Activated T-cell treated with anti-CD3 and anti-CD28 coated beads for 48 hours (primary cell): ENCODE results near the gene COL4A3.

ENCODE experiments used
- DNase-seq: peaks from one replicate; pipeline ENCODE4 v3.0.0-alpha.2; 2020; ENCODE audit warnings: low read depth

The COL4A3 gene

GRCh38 chr2:227293531-227293930 is 129.1 kb downstream of the COL4A3 start:
- DNase-seq: no peak

GRCh38 chr2:227295806-227296205 is 131.4 kb downstream of the COL4A3 start:
- DNase-seq: no peak

GRCh38 chr2:227296671-227297405 is 132.4 kb downstream of the COL4A3 start:
- no peak for DNase-seq

GRCh38 chr2:227301523-227301922 is 137.1 kb downstream of the COL4A3 start:
- no peak for DNase-seq

GRCh38 chr2:227308784-227309183 is 144.4 kb downstream of the COL4A3 start:
- no peak for DNase-seq

- DNase-seq: no peak
Observed at GRCh38 chr2:227310756-227311110, 146.3 kb downstream of the COL4A3 start.

- no peak for DNase-seq
Observed at GRCh38 chr2:227311861-227312506, 147.6 kb downstream of the COL4A3 start.

GRCh38 chr2:227312579-227312978 is 148.2 kb downstream of the COL4A3 start:
- DNase-seq: no peak

- DNase-seq: no peak
Observed at GRCh38 chr2:227313310-227313709, 148.9 kb downstream of the COL4A3 start.

- no peak for DNase-seq
Observed at GRCh38 chr2:227317834-227318233, 153.4 kb downstream of the COL4A3 start.

- DNase-seq: no peak
Observed at GRCh38 chr2:227320305-227321094, 156.1 kb downstream of the COL4A3 start.

- DNase-seq: no peak
Observed at GRCh38 chr2:227322530-227323205, 158.2 kb downstream of the COL4A3 start.

- no peak for DNase-seq
Observed at GRCh38 chr2:227323818-227324217, 159.4 kb downstream of the COL4A3 start.

GRCh38 chr2:227324642-227324994 is 160.2 kb downstream of the COL4A3 start:
- DNase-seq: no peak

GRCh38 chr2:227324995-227325838 is 160.8 kb downstream of the COL4A3 start, which contains the start of gene MFF:
Gene MFF, plus strand, starts transcription at chr2:227325251. Its CDS starts 5,415 bp downstream, at chr2:227330666.
- DNase-seq: peak; percentile 92

GRCh38 chr2:227325839-227326195 is 161.4 kb downstream of the COL4A3 start:
- DNase-seq: no peak

GRCh38 chr2:227326783-227327182 is 162.4 kb downstream of the COL4A3 start:
- DNase-seq: no peak

GRCh38 chr2:227335713-227336112 is 171.3 kb downstream of the COL4A3 start:
- no peak for DNase-seq

GRCh38 chr2:227337442-227337841 is 173.0 kb downstream of the COL4A3 start:
- no peak for DNase-seq

- no peak for DNase-seq
Observed at GRCh38 chr2:227339098-227339599, 174.7 kb downstream of the COL4A3 start.

GRCh38 chr2:227340106-227340505 is 175.7 kb downstream of the COL4A3 start:
- no peak for DNase-seq
